RWPE1 (cell line): ENCODE results near the gene BICC1.

ENCODE experiments used
- CTCF ChIA-PET: fragments of 350-600 bp; sonication (Branson Sonifier 250); formaldehyde crosslinking; extraction: SDS; loops from one replicate; lab custom pipeline; 2021; lab: Yijun Ruan, JAX
- POLR2A ChIA-PET: fragments of 400-600 bp; formaldehyde crosslinking; extraction: SDS; loops from one replicate; lab custom pipeline; 2020; ENCODE audit warnings: antibody characterized with exemption; ENCODE audit not compliant: low non-redundant PET; lab: Yijun Ruan, JAX
- DNase-seq: peaks from one replicate; pipeline ENCODE4 v3.0.0; 2012; ENCODE audit warnings: low spot score
- H3K27ac ChIP-seq: fragments of 450-650 bp; 2 replicates; pipeline ENCODE4 v1.5.1; 2017
- CTCF ChIP-seq: fragments of 450-650 bp; conservative IDR thresholded peaks from 2 replicates; pipeline ENCODE4 v1.5.1; 2017; ENCODE audit warnings: low read depth, mild to moderate bottlenecking

Gene BICC1

GRCh38 chr10:58599927-58600553, 87.4 kb downstream of the BICC1 start:
- DNase-seq = no peak
- ChIA-PET CTCF (no interaction called here), POLR2A (no interaction called here)
- no peak for TF ChIP-seq CTCF
- H3K27ac ChIP-seq = no peak overlapping the region

GRCh38 chr10:58608351-58608750, 95.7 kb downstream of the BICC1 start:
- CTCF ChIA-PET = no interaction called here
- no peak overlapping the region for H3K27ac ChIP-seq
- TF ChIP-seq CTCF = no peak
- no peak for DNase-seq
- POLR2A ChIA-PET = no interaction called here

- ChIA-PET POLR2A (no interaction called here), CTCF (no interaction called here)
- TF ChIP-seq CTCF = no peak
- no peak overlapping the region for H3K27ac ChIP-seq
- no peak for DNase-seq
Measured at GRCh38 chr10:58608826-58609531, 96.3 kb downstream of the BICC1 start.

DNA sequence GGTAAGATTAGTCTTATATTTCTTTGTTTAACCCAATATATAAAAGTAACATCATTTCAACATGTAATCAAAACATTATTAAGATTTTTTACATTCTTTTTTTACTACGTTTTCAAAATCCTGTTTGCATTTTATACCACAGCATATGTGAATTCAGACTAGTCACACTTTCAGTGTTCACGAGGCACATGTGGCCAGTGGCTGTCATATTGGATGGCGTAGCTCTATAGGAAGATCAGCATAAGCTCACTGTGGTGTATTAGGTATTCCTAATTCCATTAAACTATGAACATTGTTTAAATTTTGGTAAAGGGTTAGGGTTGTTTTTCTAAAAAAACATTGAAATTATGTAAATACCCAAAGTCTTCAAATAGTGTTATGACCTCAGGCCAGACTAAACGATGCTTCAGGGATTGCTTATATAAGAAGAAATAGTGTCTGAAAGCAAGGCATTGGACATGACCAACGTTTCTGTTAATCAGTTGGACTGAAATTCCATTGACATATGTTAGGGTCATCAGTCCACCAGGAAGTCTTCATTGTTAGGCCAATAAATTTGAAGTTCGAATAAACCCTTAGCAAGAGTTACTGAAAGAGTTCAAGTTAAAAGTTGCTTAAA, 97.0 kb downstream of the BICC1 start:
- TF ChIP-seq CTCF = no peak
- CTCF ChIA-PET = no interaction called here
- POLR2A ChIA-PET = no interaction called here

DNA sequence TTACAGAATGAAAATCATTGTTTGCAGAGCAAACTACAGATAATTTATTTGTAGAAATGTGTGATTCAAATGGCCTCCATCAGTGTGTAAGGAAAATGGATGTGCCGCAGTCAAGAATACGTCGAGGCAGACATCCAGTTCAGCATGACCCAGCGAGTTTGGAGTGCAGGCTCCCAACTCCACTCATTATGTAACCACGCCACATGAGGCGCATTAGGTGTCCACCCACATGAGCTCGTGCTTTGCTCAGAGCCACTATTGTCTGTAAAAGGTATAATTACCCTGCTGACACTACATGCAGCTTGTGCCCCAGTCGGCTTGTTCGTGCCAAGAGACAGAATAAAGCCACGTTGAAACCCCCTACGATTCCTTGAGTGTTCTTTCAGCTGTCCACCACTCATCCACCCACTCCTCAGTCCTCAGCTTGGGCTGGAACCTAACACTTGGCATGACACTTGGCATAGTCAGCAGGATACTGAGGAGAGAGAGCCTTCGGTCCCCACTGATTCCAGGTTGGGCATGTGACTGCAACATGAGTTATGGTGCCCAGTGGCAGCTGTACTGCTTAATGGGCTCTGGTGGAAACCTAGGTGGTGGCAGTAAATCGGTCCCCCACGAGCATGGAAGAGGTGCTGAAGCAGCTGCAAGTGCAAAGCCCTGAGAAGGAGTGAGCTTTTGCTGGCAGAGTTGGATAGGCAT, 102.7 kb downstream of the BICC1 start:
- CTCF ChIA-PET = no interaction called here
- POLR2A ChIA-PET = no interaction called here
- no peak for DNase-seq
- H3K27ac ChIP-seq = no peak overlapping the region
- TF ChIP-seq CTCF = no peak

More for the DNA sequence above, 97.0 kb downstream of the BICC1 start:
- no peak overlapping the region for H3K27ac ChIP-seq
- no peak for DNase-seq

DNA sequence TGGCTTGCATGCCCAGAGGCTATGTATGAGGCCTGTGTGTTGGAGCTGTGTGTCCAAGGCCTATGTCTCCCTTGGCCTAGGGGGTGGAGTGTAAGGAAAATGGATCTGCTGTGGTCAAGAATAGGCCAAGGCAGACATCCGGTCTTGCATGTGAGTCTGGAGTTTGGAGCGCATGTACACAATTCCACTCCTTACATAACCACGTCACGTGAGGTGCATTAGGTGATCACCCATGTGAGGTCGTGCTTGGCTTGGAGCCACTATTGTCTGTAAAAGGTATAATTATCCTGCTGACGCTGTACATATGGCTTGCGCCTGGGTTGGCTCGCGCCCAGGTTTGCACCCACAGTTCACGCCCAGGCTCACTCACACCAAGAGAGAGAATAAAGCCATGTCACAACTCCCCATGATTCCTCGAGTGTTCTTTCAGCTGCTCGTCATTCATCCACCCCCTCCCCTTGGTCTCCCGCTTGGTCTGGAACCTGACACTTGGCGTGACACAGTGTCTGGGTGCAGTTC, 105.5 kb downstream of the BICC1 start:
- TF ChIP-seq CTCF = no peak
- H3K27ac ChIP-seq = no peak overlapping the region
- ChIA-PET POLR2A (no interaction called here), CTCF (no interaction called here)
- no peak for DNase-seq
